Lower leg skin (tissue), 4 donors: ENCODE results near the gene SIGLEC8. TPM values are rescaled to one million over a fixed set of nuclear protein-coding genes. Genes with fewer than 3 reads are reported as not detected.

Experiments used
- DNase-seq, 2 donors: peaks; one replicate each; pipeline ENCODE4 v3.0.0-alpha.2; 2019; ENCODE audit warnings: low spot score in 2 of 2
- H3K4me3 ChIP-seq: fragments of 200-600 bp; sonication (generic); 2 replicates; pipeline ENCODE4 v1.5.1; 2017; ENCODE audit warnings: mild to moderate bottlenecking, low read depth; ENCODE audit not compliant: poor library complexity, severe bottlenecking
- POLR2A ChIP-seq, 2 donors: fragments of 450-650 bp; IDR thresholded peaks; one replicate each; pipeline ENCODE4 v1.6.1; 2016 to 2017; ENCODE audit warnings: antibody characterized with exemption in 2 of 2, mild to moderate bottlenecking in 1 of 2, moderate library complexity in 1 of 2
- WGBS, 2 donors: methylation state at CpG; one replicate each; pipeline ENCODE4 v1.1.5; 2018; 5-methylcytosine and 5-hydroxymethylcytosine counted together
- intact Hi-C: fragments of 100-400 bp; cut with DNase I; formaldehyde crosslinking; loops from one replicate; pipeline ENCODE4 v1.15.0; 2023; ENCODE audit warnings: low total_unique reads
- total RNA-seq, 4 donors: library from RNA; depleted of rRNA; stranded (reverse); fragments of >200 nt; gene quantifications; one replicate each; pipeline ENCODE4 v1.1.0, GENCODE V29; 2016
- TF ChIP-seq, protein P1 (sequence below), 3 donors: fragments of 450-650 bp; IDR thresholded peaks; one replicate each; pipeline ENCODE4 v1.5.1; 2016; ENCODE audit warnings: antibody characterized with exemption in 3 of 3, mild to moderate bottlenecking in 3 of 3, moderate library complexity in 2 of 3

SIGLEC8 gene
- total RNA-seq, 4 donors from 2014 or later, result 0.27 to 0.65 (median 0.38) TPM; not detected in 1

GRCh38 chr19:51489113-51489512 lies 30.9 kb upstream of the SIGLEC8 start:
- WGBS, 2 donors, result 36 to 55% methylated on average over 2 of the region's 2 CpGs
- H3K4me3 ChIP-seq, result no peak overlapping the region

DNA sequence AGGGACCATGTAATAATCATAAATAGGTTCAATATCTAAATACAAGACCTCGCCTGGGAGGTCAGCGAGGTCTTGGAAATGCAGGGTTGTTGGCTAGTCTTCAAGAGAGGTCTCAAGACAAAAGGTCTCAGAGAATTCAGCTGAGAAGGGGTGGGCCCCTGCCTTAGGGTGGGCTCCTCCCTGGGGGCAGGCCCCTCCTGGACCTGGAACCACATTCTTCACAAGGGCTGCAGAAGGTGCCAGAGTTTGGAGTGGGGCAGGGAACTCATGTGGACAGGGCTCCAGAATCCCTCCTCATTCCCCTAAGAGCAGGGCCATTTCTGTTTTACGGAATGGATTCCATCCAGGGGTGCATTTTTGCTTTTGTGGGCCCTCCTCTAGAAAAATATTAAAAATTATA lies 30.2 kb upstream of the SIGLEC8 start:
- DNase-seq, result peak in 1 of 2 donors; percentile 52
- intact Hi-C loops, result no loop called here
- 70 to 82% methylated on average over 3 of the region's 3 CpGs for WGBS, 2 donors
- no peak overlapping the region for H3K4me3 ChIP-seq
- no peak for TF ChIP-seq POLR2A (IDR thresholded peaks at IDR 0.05)
- TF ChIP-seq, protein P1, sequence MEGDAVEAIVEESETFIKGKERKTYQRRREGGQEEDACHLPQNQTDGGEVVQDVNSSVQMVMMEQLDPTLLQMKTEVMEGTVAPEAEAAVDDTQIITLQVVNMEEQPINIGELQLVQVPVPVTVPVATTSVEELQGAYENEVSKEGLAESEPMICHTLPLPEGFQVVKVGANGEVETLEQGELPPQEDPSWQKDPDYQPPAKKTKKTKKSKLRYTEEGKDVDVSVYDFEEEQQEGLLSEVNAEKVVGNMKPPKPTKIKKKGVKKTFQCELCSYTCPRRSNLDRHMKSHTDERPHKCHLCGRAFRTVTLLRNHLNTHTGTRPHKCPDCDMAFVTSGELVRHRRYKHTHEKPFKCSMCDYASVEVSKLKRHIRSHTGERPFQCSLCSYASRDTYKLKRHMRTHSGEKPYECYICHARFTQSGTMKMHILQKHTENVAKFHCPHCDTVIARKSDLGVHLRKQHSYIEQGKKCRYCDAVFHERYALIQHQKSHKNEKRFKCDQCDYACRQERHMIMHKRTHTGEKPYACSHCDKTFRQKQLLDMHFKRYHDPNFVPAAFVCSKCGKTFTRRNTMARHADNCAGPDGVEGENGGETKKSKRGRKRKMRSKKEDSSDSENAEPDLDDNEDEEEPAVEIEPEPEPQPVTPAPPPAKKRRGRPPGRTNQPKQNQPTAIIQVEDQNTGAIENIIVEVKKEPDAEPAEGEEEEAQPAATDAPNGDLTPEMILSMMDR (IDR thresholded peaks at IDR 0.05), result no peak

More at GRCh38 chr19:51489113-51489512, 30.9 kb upstream of the SIGLEC8 start:
- intact Hi-C loops, result no loop called here
- TF ChIP-seq, protein P1 (IDR thresholded peaks at IDR 0.05), result no peak
- TF ChIP-seq POLR2A (IDR thresholded peaks at IDR 0.05), result no peak
- peak in 1 of 2 donors; percentile 12 for DNase-seq

GRCh38 chr19:51485960-51486660 lies 27.9 kb upstream of the SIGLEC8 start:
- no peak overlapping the region for H3K4me3 ChIP-seq
- intact Hi-C loops, result no loop called here
- DNase-seq, result peak in 1 of 2 donors; percentile 12
- no peak for TF ChIP-seq POLR2A (IDR thresholded peaks at IDR 0.05)
- TF ChIP-seq, protein P1 (IDR thresholded peaks at IDR 0.05), result no peak
- WGBS, 2 donors, result 79 to 87% methylated on average over 5 of the region's 5 CpGs

GRCh38 chr19:51480590-51480989 lies 22.3 kb upstream of the SIGLEC8 start:
- intact Hi-C loops, result no loop called here
- H3K4me3 ChIP-seq, result no peak overlapping the region
- WGBS, 2 donors, result 34 to 39% methylated on average over 8 of the region's 8 CpGs
- TF ChIP-seq POLR2A (IDR thresholded peaks at IDR 0.05), result no peak
- TF ChIP-seq, protein P1 (IDR thresholded peaks at IDR 0.05), result no peak
- peak in 1 of 2 donors; percentile 68 for DNase-seq

GRCh38 chr19:51479531-51480331 lies 21.5 kb upstream of the SIGLEC8 start:
- peak in 1 of 2 donors; percentile 70 for DNase-seq
- no peak overlapping the region for H3K4me3 ChIP-seq
- intact Hi-C loops, result no loop called here
- 79 to 83% methylated on average over 12 of the region's 12 CpGs for WGBS, 2 donors
- TF ChIP-seq, protein P1 (IDR thresholded peaks at IDR 0.05), result no peak
- TF ChIP-seq POLR2A (IDR thresholded peaks at IDR 0.05), result no peak
